Peyer's patch (tissue), 4 donors: Measurements from ENCODE around the gene PTPRQ. TPM values are rescaled to one million over a fixed set of nuclear protein-coding genes. Genes with fewer than 3 reads are reported as not detected.
"Not testable (repeated sequence)": the region's sequence is repeated elsewhere in the genome, so short reads cannot be mapped to it uniquely, and the experiment has no call there.

Source experiments
- DNase-seq, 3 donors: peaks; one replicate each; pipeline ENCODE4 v3.0.0-alpha.2; 2017 to 2019
- H3K27ac ChIP-seq, 4 donors: fragments of 200-600 bp; sonication (generic); one replicate each; pipeline ENCODE4 v1.5.1; 2016 to 2019
- H3K27me3 ChIP-seq, 2 donors: fragments of 200-600 bp; sonication (generic); one replicate each; pipeline ENCODE4 v1.5.1; 2019
- H3K36me3 ChIP-seq, 3 donors: fragments of 200-600 bp; sonication (generic); one replicate each; pipeline ENCODE4 v1.5.1; 2016 to 2019
- H3K4me1 ChIP-seq, 4 donors: fragments of 200-600 bp; sonication (generic); one replicate each; pipeline ENCODE4 v1.5.1; 2016 to 2019
- H3K4me3 ChIP-seq, 4 donors: fragments of 200-600 bp; sonication (generic); 1 replicate in 3 of 4; 2 replicates in 1 of 4; pipeline ENCODE4 v1.5.1; 2016 to 2019; ENCODE audit warnings: mild to moderate bottlenecking in 1 of 4
- H3K9me3 ChIP-seq, 4 donors: fragments of 200-600 bp; sonication (generic); one replicate each; pipeline ENCODE4 v1.5.1; 2016 to 2019; ENCODE audit warnings: mild to moderate bottlenecking in 1 of 4
- CTCF ChIP-seq, 6 experiments: fragments of 450-650 bp in 4 of 6; fragments of 200-600 bp in 2 of 6; sonication (generic) in 1 of 6; IDR thresholded peaks; one replicate each; pipeline ENCODE4 v1.5.1; 2017 to 2019; ENCODE audit warnings: antibody characterized with exemption in 6 of 6, mild to moderate bottlenecking in 3 of 6, moderate library complexity in 1 of 6
- POLR2A ChIP-seq, 2 donors: fragments of 450-650 bp; IDR thresholded peaks; one replicate each; pipeline ENCODE4 v1.5.1; 2017; ENCODE audit warnings: antibody characterized with exemption in 2 of 2, mild to moderate bottlenecking in 2 of 2, moderate library complexity in 2 of 2
- total RNA-seq, 4 donors: library from RNA; depleted of rRNA; stranded (reverse); fragments of >200 nt; gene quantifications; one replicate each; pipeline ENCODE4 v1.1.0, GENCODE V29; 2016

Gene PTPRQ
- total RNA-seq, 4 donors from 2014 or later, result 0.13 TPM; not detected in 3

DNA sequence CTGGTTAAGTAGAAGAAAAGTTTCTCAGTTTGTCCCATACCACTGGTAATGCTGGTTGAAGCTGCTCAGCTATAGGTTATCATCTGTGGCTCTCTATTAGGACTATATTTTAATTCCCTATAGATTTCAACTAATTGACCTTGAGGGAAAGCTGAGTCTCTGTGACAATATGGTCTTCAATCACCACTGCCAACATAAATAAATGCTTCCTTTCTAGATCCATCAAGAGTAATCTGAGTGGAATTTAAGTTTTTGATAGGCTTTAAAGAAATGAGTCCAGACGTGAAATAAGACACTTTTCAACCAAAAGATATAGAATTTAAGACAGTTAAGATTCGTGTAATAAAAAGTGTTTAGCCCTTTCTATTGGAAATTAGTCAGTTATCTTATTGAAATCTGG, 199.9 kb downstream of the PTPRQ start:
- TF ChIP-seq POLR2A (IDR thresholded peaks at IDR 0.05), result no peak
- TF ChIP-seq CTCF (IDR thresholded peaks at IDR 0.05), result no peak
- no peak for DNase-seq

DNA sequence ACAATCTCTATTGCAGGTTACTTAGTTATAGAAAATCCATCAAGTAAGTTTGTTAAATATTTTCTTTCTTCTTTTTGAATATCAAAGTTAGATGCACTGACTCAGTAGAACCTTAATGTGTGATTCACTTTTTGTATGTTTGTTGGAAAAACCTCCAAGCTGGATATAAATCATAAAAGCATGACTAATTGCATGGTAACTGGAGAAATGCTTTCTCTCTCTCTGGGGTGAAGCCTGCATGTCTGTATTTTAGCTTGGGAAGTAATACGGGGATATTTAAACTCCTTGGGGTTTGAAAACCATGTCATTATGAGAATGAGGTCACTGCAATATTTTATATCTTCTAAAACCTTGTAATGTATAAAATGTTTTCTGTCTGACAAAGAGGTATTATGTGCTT, 204.8 kb downstream of the PTPRQ start:
- no peak for DNase-seq
- Histone ChIP-seq H3K4me3 (no peak overlapping the region), H3K27ac (no peak overlapping the region), H3K4me1 (no peaks in the 10 kb centered on the region), H3K36me3 (no peaks in the 10 kb centered on the region), H3K9me3 (no peaks in the 10 kb centered on the region), H3K27me3 (no peaks in the 10 kb centered on the region)
- no peak for TF ChIP-seq POLR2A (IDR thresholded peaks at IDR 0.05)
- TF ChIP-seq CTCF (IDR thresholded peaks at IDR 0.05), result no peak

More for the DNA sequence above, 199.9 kb downstream of the PTPRQ start:
- H3K4me3 ChIP-seq, result no peak overlapping the region
- no peaks in the 10 kb centered on the region for H3K36me3 ChIP-seq
- no peak overlapping the region for H3K27ac ChIP-seq
- H3K27me3 ChIP-seq, result no peaks in the 10 kb centered on the region
- no peaks in the 10 kb centered on the region for H3K9me3 ChIP-seq
- H3K4me1 ChIP-seq, result no peaks in the 10 kb centered on the region

- no peaks in the 10 kb centered on the region for H3K4me1 ChIP-seq
- H3K4me3 ChIP-seq, result no peak overlapping the region
- TF ChIP-seq POLR2A (IDR thresholded peaks at IDR 0.05) (no peak), CTCF (IDR thresholded peaks at IDR 0.05) (no peak)
- H3K27ac ChIP-seq, result no peak overlapping the region
- H3K36me3 ChIP-seq, result no peaks in the 10 kb centered on the region
- H3K9me3 ChIP-seq, result no peaks in the 10 kb centered on the region
- no peaks in the 10 kb centered on the region for H3K27me3 ChIP-seq
- no peak for DNase-seq
Measured at GRCh38 chr12:80655751-80656150, 211.7 kb downstream of the PTPRQ start.

- H3K4me3 ChIP-seq, result no peak overlapping the region
- H3K4me1 ChIP-seq, result no peaks in the 10 kb centered on the region
- no peak for DNase-seq
- no peak overlapping the region for H3K27ac ChIP-seq
- no peaks in the 10 kb centered on the region for H3K9me3 ChIP-seq
- no peak for TF ChIP-seq POLR2A (IDR thresholded peaks at IDR 0.05)
- TF ChIP-seq CTCF (IDR thresholded peaks at IDR 0.05), result no peak
- H3K36me3 ChIP-seq, result no peaks in the 10 kb centered on the region
- H3K27me3 ChIP-seq, result no peaks in the 10 kb centered on the region
Measured at GRCh38 chr12:80659512-80660063, 215.6 kb downstream of the PTPRQ start.

DNA sequence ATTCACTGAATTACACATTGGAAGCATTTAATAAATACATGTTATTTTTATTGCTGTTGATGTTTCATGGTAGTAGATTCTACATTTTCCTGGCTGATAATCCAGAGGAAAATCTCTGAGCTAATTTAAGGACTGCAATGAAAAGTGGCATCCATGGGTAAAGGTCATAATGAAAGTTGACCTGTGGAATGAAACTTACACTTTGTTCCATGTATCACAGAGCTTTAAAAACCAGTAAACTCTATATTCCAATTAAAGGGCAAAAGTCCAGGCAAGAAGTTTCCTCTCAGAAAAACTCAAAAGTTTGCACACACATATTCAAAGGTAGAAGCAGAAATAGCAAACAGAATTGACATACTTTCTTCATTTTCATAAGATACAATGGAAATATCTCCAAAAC, 218.6 kb downstream of the PTPRQ start:
- no peaks in the 10 kb centered on the region for H3K27me3 ChIP-seq
- H3K27ac ChIP-seq, result no peak overlapping the region
- no peak overlapping the region for H3K4me3 ChIP-seq
- H3K36me3 ChIP-seq, result no peaks in the 10 kb centered on the region
- DNase-seq, result no peak
- no peaks in the 10 kb centered on the region for H3K9me3 ChIP-seq
- TF ChIP-seq CTCF (IDR thresholded peaks at IDR 0.05) (no peak), POLR2A (IDR thresholded peaks at IDR 0.05) (no peak)
- no peaks in the 10 kb centered on the region for H3K4me1 ChIP-seq

- no peaks in the 10 kb centered on the region for H3K4me1 ChIP-seq
- no peak overlapping the region for H3K27ac ChIP-seq
- H3K4me3 ChIP-seq, result no peak overlapping the region
- H3K9me3 ChIP-seq, result no peaks in the 10 kb centered on the region
- no peaks in the 10 kb centered on the region for H3K36me3 ChIP-seq
- TF ChIP-seq POLR2A (IDR thresholded peaks at IDR 0.05), result no peak
- TF ChIP-seq CTCF (IDR thresholded peaks at IDR 0.05), result no peak
- no peaks in the 10 kb centered on the region for H3K27me3 ChIP-seq
- DNase-seq, result no peak
Measured at GRCh38 chr12:80670214-80670613, 226.2 kb downstream of the PTPRQ start.

GRCh38 chr12:80676042-80676636, 232.1 kb downstream of the PTPRQ start:
- H3K27ac ChIP-seq, H3K4me1 ChIP-seq, DNase-seq, H3K36me3 ChIP-seq, H3K9me3 ChIP-seq, H3K4me3 ChIP-seq, H3K27me3 ChIP-seq: not testable (repeated sequence)
